SK-N-SH treated with all-trans-retinoic acid at 6 μM for 48 hours (cell line): Measurements from ENCODE around the gene CLINT1.
"Not testable (repeated sequence)": the region's sequence is repeated elsewhere in the genome, so short reads cannot be mapped to it uniquely, and the experiment has no call there.

Experiments
- ATAC-seq: fragments of 200-7000 bp; cut with Tn5 transposase; 3 replicates; pipeline ENCODE4 v1.9.1; 2020; ENCODE audit warnings: mild to moderate bottlenecking, moderate library complexity
- ARNTL ChIP-seq: fragments of 450-650 bp; formaldehyde crosslinking; IDR thresholded peaks from 2 replicates; pipeline ENCODE4 v1.5.0; 2020; ENCODE audit warnings: low read depth, mild to moderate bottlenecking, moderate library complexity, borderline replicate concordance
- BACH2 ChIP-seq: fragments of 250-450 bp; sonication (Bioruptor Pico); IDR thresholded peaks from 2 replicates; pipeline ENCODE4 v1.9.0; 2021; ENCODE audit warnings: mild to moderate bottlenecking, borderline replicate concordance
- CSRNP3 ChIP-seq: fragments of 250-450 bp; sonication (Bioruptor Pico); IDR thresholded peaks from 2 replicates; pipeline ENCODE4 v1.5.1; 2021; ENCODE audit warnings: mild to moderate bottlenecking, moderate library complexity
- ESRRG ChIP-seq: fragments of 250-450 bp; sonication (Bioruptor Pico); IDR thresholded peaks from 2 replicates; pipeline ENCODE4 v1.6.1; 2021; ENCODE audit warnings: mild to moderate bottlenecking
- GLIS3 ChIP-seq: fragments of 250-450 bp; sonication (Bioruptor Pico); IDR thresholded peaks from 2 replicates; pipeline ENCODE4 v1.5.0; 2020; ENCODE audit warnings: mild to moderate bottlenecking, moderate library complexity
- ISL1 ChIP-seq: fragments of 250-450 bp; sonication (Bioruptor Pico); IDR thresholded peaks from 2 replicates; pipeline ENCODE4 v2.1.2; 2022; ENCODE audit warnings: mild to moderate bottlenecking, moderate library complexity
- OSR1 ChIP-seq: fragments of 250-450 bp; sonication (Bioruptor Pico); IDR thresholded peaks from 2 replicates; pipeline ENCODE4 v1.8.0; 2022; ENCODE audit warnings: moderate library complexity, mild to moderate bottlenecking, inconsistent platforms
- PATZ1 ChIP-seq: fragments of 250-450 bp; sonication (Bioruptor Pico); IDR thresholded peaks from 2 replicates; pipeline ENCODE4 v1.8.0; 2020; ENCODE audit warnings: mild to moderate bottlenecking, moderate library complexity, borderline replicate concordance
- PPARA ChIP-seq: fragments of 250-450 bp; sonication (Bioruptor Pico); IDR thresholded peaks from 2 replicates; pipeline ENCODE4 v1.5.0; 2020; ENCODE audit warnings: mild to moderate bottlenecking, borderline replicate concordance
- RARB ChIP-seq: fragments of 250-450 bp; sonication (Bioruptor Pico); IDR thresholded peaks from 2 replicates; pipeline ENCODE4 v1.8.0; 2021; ENCODE audit warnings: mild to moderate bottlenecking, moderate library complexity
- SNAI2 ChIP-seq: fragments of 250-450 bp; sonication (Bioruptor Pico); IDR thresholded peaks from 2 replicates; pipeline ENCODE4 v1.5.0; 2020; ENCODE audit warnings: mild to moderate bottlenecking, moderate library complexity
- TCF4 ChIP-seq: fragments of 250-450 bp; sonication (Bioruptor Pico); IDR thresholded peaks from 2 replicates; pipeline ENCODE4 v1.8.0; 2021; ENCODE audit warnings: mild to moderate bottlenecking, moderate library complexity, borderline replicate concordance
- ZC3H10 ChIP-seq: fragments of 250-450 bp; sonication (Bioruptor Pico); IDR thresholded peaks from 2 replicates; pipeline ENCODE4 v1.5.1; 2021; ENCODE audit warnings: mild to moderate bottlenecking, moderate library complexity
- ZFP3 ChIP-seq: fragments of 250-450 bp; sonication (Bioruptor Pico); IDR thresholded peaks from 2 replicates; pipeline ENCODE4 v1.5.0; 2020; ENCODE audit warnings: mild to moderate bottlenecking, moderate library complexity
- ZFP30 ChIP-seq: fragments of 450-650 bp; formaldehyde crosslinking; IDR thresholded peaks from 2 replicates; pipeline ENCODE4 v1.5.0; 2022; ENCODE audit warnings: mild to moderate bottlenecking, moderate library complexity
- ZNF565 ChIP-seq: fragments of 450-650 bp; formaldehyde crosslinking; conservative IDR thresholded peaks from 2 replicates; pipeline ENCODE4 v1.5.0; 2020; ENCODE audit warnings: low read depth, mild to moderate bottlenecking, moderate library complexity
- ZNF70 ChIP-seq: fragments of 450-650 bp; formaldehyde crosslinking; IDR thresholded peaks from 2 replicates; pipeline ENCODE4 v1.5.0; 2020; ENCODE audit warnings: mild to moderate bottlenecking, moderate library complexity
- ZNF8 ChIP-seq: fragments of 450-650 bp; formaldehyde crosslinking; IDR thresholded peaks from 2 replicates; pipeline ENCODE4 v1.5.0; 2020; ENCODE audit warnings: mild to moderate bottlenecking, moderate library complexity
- TF ChIP-seq, protein P1 (sequence below): fragments of 250-450 bp; sonication (Bioruptor Pico); IDR thresholded peaks from 2 replicates; pipeline ENCODE4 v1.8.0; 2021; ENCODE audit warnings: low read depth, mild to moderate bottlenecking, moderate library complexity, borderline replicate concordance
- TF ChIP-seq, protein P2 (sequence below): fragments of 250-450 bp; sonication (Bioruptor Pico); IDR thresholded peaks from 2 replicates; pipeline ENCODE4 v1.5.1; 2020; ENCODE audit warnings: low read depth, mild to moderate bottlenecking, moderate library complexity

Gene CLINT1

GRCh38 chr5:157881498-157881897 lies 22.6 kb upstream of the CLINT1 start:
- not testable (repeated sequence) for ATAC-seq

GRCh38 chr5:157877821-157878220 lies 18.9 kb upstream of the CLINT1 start:
- no peak for ATAC-seq
- TF ChIP-seq OSR1 (CRISPR knock-in tag) (no peak), BACH2 (CRISPR knock-in tag) (no peak), PPARA (CRISPR knock-in tag) (no peak), RARB (CRISPR knock-in tag) (no peak)

- TF ChIP-seq ARNTL (CRISPR knock-in tag) (no peak), PPARA (CRISPR knock-in tag) (no peak), ZC3H10 (CRISPR knock-in tag) (no peak), ISL1 (no peak), TCF4 (CRISPR knock-in tag) (no peak), PATZ1 (CRISPR knock-in tag) (no peak), ZNF70 (CRISPR knock-in tag) (no peak)
- ATAC-seq: no peak
These were observed 15.9 kb upstream of the CLINT1 start for GRCh38 chr5:157874861-157875260.

DNA sequence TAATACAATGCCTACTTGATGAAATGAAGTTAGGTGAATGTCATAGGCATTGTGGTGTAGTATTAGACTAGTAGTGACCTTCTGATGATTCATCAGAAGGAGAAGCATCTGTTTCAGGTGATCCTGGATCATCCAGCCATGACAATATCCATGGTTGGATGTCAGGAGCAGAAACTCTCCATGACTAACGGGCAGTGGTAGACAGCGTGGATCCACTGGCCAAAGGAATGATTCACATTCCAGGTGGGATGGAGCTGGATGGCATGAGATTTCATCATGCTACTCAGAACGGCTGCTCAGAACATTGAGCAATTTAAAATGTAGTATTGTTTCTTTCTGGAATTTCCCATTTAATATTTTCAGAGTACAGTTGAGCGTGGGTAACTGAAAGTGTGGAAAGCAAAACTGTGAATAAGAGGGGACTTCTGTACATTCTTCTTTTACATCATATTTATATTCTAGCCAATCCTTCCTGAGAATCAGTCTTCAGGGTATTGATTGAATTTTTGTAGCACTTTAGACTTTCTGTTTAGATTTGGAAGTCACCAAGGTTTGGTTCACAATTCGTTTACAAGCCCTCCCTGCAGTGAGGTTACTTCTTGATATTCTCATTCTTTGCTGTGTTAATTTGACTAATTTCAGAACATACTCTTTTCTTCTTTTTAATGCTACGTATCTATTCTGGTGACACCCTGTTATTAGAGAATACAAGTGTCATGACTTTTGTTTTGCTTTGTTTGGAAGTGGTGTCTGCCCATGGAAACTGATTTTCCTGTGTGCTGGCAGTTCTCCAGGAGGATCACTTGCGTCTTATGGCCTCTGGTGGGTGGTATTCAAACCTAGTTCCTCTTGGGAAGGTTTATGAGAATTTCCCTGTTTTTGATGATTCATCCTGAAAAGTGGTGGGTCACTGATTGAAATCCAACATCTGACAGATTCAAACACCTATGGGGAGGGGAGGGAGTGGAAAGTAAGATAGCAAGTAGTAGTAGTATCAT lies 12.2 kb upstream of the CLINT1 start:
- no peak for TF ChIP-seq OSR1 (CRISPR knock-in tag)
- TF ChIP-seq ISL1: 0 out of 2 replicates have a peak, but pooled peaks have one; percentile 24
- TF ChIP-seq, protein P1, sequence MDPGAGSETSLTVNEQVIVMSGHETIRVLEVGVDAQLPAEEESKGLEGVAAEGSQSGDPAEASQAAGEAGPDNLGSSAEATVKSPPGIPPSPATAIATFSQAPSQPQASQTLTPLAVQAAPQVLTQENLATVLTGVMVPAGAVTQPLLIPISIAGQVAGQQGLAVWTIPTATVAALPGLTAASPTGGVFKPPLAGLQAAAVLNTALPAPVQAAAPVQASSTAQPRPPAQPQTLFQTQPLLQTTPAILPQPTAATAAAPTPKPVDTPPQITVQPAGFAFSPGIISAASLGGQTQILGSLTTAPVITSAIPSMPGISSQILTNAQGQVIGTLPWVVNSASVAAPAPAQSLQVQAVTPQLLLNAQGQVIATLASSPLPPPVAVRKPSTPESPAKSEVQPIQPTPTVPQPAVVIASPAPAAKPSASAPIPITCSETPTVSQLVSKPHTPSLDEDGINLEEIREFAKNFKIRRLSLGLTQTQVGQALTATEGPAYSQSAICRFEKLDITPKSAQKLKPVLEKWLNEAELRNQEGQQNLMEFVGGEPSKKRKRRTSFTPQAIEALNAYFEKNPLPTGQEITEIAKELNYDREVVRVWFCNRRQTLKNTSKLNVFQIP (CRISPR knock-in tag): no peak
- TF ChIP-seq ESRRG (CRISPR knock-in tag): no peak
- TF ChIP-seq RARB (CRISPR knock-in tag): no peak
- ATAC-seq: peak; percentile 54

DNA sequence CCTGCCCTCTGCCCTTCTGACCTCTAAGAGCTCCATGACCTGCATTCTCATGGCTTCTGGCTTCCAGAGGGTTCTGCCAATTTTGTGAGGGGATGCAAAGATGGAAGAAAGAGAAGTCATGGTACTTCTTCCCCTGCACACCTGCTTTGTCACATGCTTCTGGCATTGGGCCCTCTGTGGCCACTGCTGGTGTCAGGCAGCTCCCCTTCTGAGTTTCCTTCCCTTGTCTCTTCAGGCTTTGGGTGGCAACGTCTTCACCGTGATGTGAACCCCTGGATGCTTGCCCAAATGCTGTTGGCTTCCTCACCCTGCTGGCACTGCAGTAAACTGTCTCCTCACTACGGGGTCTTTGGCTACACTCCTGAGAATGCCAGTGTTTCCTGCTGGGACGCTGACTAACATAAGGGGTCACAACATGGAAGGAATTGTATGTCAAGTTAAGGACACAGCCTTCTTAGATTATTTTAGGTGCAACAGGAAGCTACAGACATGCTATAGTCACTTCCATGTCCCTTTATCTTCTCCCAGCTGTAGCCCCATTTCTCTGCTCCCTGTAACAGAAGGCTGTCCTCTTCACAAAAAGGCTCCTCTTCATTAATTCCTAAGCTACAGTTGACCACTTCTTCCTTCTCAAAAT lies 8.9 kb upstream of the CLINT1 start:
- no peak for ATAC-seq
- no peak for TF ChIP-seq GLIS3 (CRISPR knock-in tag)
- no peak for TF ChIP-seq ZNF70 (CRISPR knock-in tag)
- TF ChIP-seq ZNF565 (CRISPR knock-in tag): no peak
- no peak for TF ChIP-seq PATZ1 (CRISPR knock-in tag)
- no peak for TF ChIP-seq CSRNP3 (CRISPR knock-in tag)
- no peak for TF ChIP-seq ZFP30
- TF ChIP-seq SNAI2 (CRISPR knock-in tag): no peak
- TF ChIP-seq BACH2 (CRISPR knock-in tag): no peak
- TF ChIP-seq, protein P2, sequence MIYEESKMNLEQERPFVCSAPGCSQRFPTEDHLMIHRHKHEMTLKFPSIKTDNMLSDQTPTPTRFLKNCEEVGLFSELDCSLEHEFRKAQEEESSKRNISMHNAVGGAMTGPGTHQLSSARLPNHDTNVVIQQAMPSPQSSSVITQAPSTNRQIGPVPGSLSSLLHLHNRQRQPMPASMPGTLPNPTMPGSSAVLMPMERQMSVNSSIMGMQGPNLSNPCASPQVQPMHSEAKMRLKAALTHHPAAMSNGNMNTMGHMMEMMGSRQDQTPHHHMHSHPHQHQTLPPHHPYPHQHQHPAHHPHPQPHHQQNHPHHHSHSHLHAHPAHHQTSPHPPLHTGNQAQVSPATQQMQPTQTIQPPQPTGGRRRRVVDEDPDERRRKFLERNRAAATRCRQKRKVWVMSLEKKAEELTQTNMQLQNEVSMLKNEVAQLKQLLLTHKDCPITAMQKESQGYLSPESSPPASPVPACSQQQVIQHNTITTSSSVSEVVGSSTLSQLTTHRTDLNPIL (CRISPR knock-in tag): no peak
- TF ChIP-seq ZNF8 (CRISPR knock-in tag): no peak
- TF ChIP-seq, protein P1 (CRISPR knock-in tag): no peak
- no peak for TF ChIP-seq ZFP3 (CRISPR knock-in tag)
- no peak for TF ChIP-seq ESRRG (CRISPR knock-in tag)
